GM23248 (cell line): Measurements from ENCODE around the gene CIAO1.

ENCODE experiments used
- EZH2 ChIP-seq: fragments of 200-600 bp; sonication (generic); IDR thresholded peaks from 2 replicates; pipeline ENCODE4 v1.6.1; 2018; ENCODE audit warnings: antibody characterized with exemption, mild to moderate bottlenecking; ENCODE audit not compliant: insufficient read depth, poor library complexity, severe bottlenecking
- EZH2phosphoT487 ChIP-seq: fragments of 200-600 bp; sonication (generic); IDR thresholded peaks from 2 replicates; pipeline ENCODE4 v1.6.1; 2018; ENCODE audit warnings: antibody characterized with exemption, moderate library complexity, mild to moderate bottlenecking, low read depth; ENCODE audit not compliant: insufficient read depth

- TF ChIP-seq EZH2 = no peak
- TF ChIP-seq EZH2phosphoT487 = no peak
Observed at GRCh38 chr2:96296925-96297324, 30.9 kb downstream of the CIAO1 start.
